GM19025 (cell line): ENCODE measurements around the gene CSAG2.

Experiments used
- ATAC-seq: cut with Tn5 transposase; IDR thresholded peaks from one replicate; pipeline ENCODE4 v1.9.1; 2021; ENCODE audit warnings: mild to moderate bottlenecking, low read depth, moderate library complexity; ENCODE audit not compliant: unreplicated experiment

The CSAG2 gene

GRCh38 chrX:152674135-152674534, 34.9 kb downstream of the CSAG2 start:
- no peak for ATAC-seq

DNA sequence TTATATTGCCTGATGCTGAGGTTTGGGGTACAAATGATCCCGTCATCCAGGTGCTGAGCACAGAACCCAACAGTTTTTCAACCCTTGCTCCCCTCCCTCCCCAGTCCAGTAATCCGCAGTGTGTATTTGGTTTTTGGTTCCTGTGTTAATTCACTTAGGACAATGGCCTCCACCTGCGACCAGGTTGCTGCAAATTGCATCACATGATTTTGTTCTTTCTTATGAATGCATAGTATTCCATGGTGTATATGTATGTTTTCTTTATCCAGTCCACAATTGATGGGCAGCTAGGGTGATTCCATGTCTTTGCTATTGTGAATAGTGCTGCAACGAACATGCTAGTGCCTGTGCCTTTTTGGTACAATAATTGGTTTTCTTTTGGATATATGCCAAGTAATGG, 46.0 kb downstream of the CSAG2 start:
- no peak for ATAC-seq

DNA sequence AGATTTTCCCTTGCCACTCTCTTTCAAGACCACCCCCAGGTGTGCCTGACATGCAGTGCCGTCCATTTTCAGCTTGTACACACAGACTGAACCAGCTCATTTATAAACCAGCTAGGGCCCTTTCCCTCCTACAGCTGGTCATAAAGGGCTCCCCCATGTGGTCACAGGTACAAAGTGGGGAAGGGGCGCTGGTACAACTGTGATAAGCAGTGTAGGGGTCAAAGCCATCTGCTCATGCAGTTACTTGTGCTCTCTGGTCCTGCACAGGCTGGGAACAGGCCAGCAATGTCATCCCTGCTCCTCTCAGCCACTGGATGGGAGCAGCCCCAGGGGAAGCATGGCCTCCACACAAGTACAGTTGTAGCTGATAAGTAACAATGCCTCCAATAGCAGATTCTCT, 50.8 kb downstream of the CSAG2 start:
- no peak for ATAC-seq
